H1 (cell line): Measurements from ENCODE around the gene CCDC120. TPM values are rescaled to one million over a fixed set of nuclear protein-coding genes. Genes with fewer than 3 reads are reported as not detected.

Source experiments
- CTCF ChIA-PET: fragments of 300-600 bp; sonication (Branson Sonifier 250); formaldehyde crosslinking; loops from one replicate; lab custom pipeline; 2021; ENCODE audit not compliant: partially characterized antibody; lab: Charles Lee
- POLR2A ChIA-PET: fragments of 300-600 bp; sonication (Branson Sonifier 250); formaldehyde crosslinking; loops from one replicate; lab custom pipeline; 2021; ENCODE audit warnings: inconsistent platforms; ENCODE audit not compliant: partially characterized antibody; lab: Charles Lee
- DNase-seq, 2 experiments: peaks; one replicate each; pipeline versions ENCODE4 v3.0.0 to v3.0.0-alpha.2; 2010 to 2022; ENCODE audit warnings: low spot score in 2 of 2, low read depth in 1 of 2, mixed read lengths in 1 of 2
- FAIRE-seq: peaks from 2 replicates; lab custom pipeline; 2011; peaks lifted over from hg19 to GRCh38; lab: Jason Lieb, UNC
- H2AFZ ChIP-seq: 2 replicates; pipeline ENCODE4 v1.8.1; 2012; ENCODE audit warnings: low read length, inconsistent platforms
- H2AK5ac ChIP-seq: 2 replicates; pipeline ENCODE4 v1.6.1; 2013; ENCODE audit warnings: low read depth, low read length
- H2BK120ac ChIP-seq: replicated peaks from 2 replicates; pipeline ENCODE3; 2013; ENCODE audit warnings: low read depth, low read length, inconsistent platforms
- H2BK12ac ChIP-seq: 2 replicates; pipeline ENCODE4 v1.6.1; 2013; ENCODE audit warnings: low read depth, low read length
- H2BK15ac ChIP-seq: 2 replicates; pipeline ENCODE4 v1.6.1; 2013; ENCODE audit warnings: low read length
- H2BK20ac ChIP-seq: 2 replicates; pipeline ENCODE4 v1.6.1; 2013; ENCODE audit warnings: low read length
- H2BK5ac ChIP-seq: 2 replicates; pipeline ENCODE4 v1.6.1; 2013; ENCODE audit warnings: low read depth, low read length
- H3K14ac ChIP-seq: 2 replicates; pipeline ENCODE4 v1.6.1; 2013; ENCODE audit warnings: inconsistent platforms; ENCODE audit not compliant: insufficient read length
- H3K18ac ChIP-seq: 2 replicates; pipeline ENCODE4 v1.6.1; 2013; ENCODE audit warnings: low read length; ENCODE audit errors: extremely low read depth
- H3K23ac ChIP-seq: 2 replicates; pipeline ENCODE4 v1.6.1; 2013; ENCODE audit warnings: inconsistent platforms; ENCODE audit not compliant: insufficient read length
- H3K23me2 ChIP-seq: 2 replicates; pipeline ENCODE4 v1.6.1; 2013; ENCODE audit warnings: low read depth, low read length
- H3K27ac ChIP-seq: 2 replicates; pipeline ENCODE4 v1.6.1; 2011; ENCODE audit warnings: low read depth, low read length, inconsistent platforms
- H3K27me3 ChIP-seq, 4 experiments: replicated peaks in 1 of 4; 1 replicate in 1 of 4; 2 replicates in 3 of 4; pipeline versions ENCODE4 v1.6.1 to v1.8.1; 2011 to 2013; ENCODE audit warnings: low read length in 3 of 4, mild to moderate bottlenecking in 3 of 4, inconsistent platforms in 2 of 4, mixed read lengths in 2 of 4, moderate library complexity in 1 of 4; ENCODE audit not compliant: control insufficient read depth in 3 of 4, insufficient read depth in 3 of 4; ENCODE audit errors: extremely low read depth in 1 of 4
- H3K36me3 ChIP-seq, 4 experiments: 2 replicates each; pipeline versions ENCODE4 v1.6.1 to v1.8.1; 2011 to 2013; ENCODE audit warnings: mild to moderate bottlenecking in 4 of 4, low read length in 3 of 4, moderate library complexity in 2 of 4, control low read depth in 1 of 4, inconsistent platforms in 1 of 4; ENCODE audit not compliant: insufficient read depth in 4 of 4, control insufficient read depth in 2 of 4
- H3K4ac ChIP-seq: replicated peaks from 2 replicates; pipeline ENCODE3; 2013; ENCODE audit warnings: low read length, low read depth, mixed read lengths, inconsistent platforms; ENCODE audit not compliant: insufficient read length
- H3K4me1 ChIP-seq, 4 experiments: replicated peaks in 1 of 4; 1 replicate in 1 of 4; 2 replicates in 3 of 4; pipeline versions ENCODE4 v1.6.1 to v1.8.1; 2011 to 2013; ENCODE audit warnings: low read length in 3 of 4, inconsistent platforms in 2 of 4, mixed read lengths in 1 of 4; ENCODE audit not compliant: insufficient read depth in 4 of 4, control insufficient read depth in 3 of 4
- H3K4me2 ChIP-seq, 2 experiments: 2 replicates each; pipeline versions ENCODE4 v1.6.1 to v1.8.1; 2011 to 2013; ENCODE audit warnings: low read depth in 2 of 2, low read length in 2 of 2, control low read depth in 1 of 2, inconsistent platforms in 1 of 2, mild to moderate bottlenecking in 1 of 2; ENCODE audit not compliant: insufficient read depth in 1 of 2
- H3K4me3 ChIP-seq, 4 experiments: fragments of 200-600, 300-600 bp in 1 of 4; sonication (generic), shearing (Covaris generic), sonication (Bioruptor Twin) in 1 of 4; 2 replicates each; pipeline versions ENCODE4 v1.5.1 to v1.8.1; 2011 to 2016; ENCODE audit warnings: low read length in 4 of 4, low read depth in 3 of 4, control low read depth in 2 of 4, inconsistent platforms in 2 of 4, mild to moderate bottlenecking in 2 of 4, mixed read lengths in 1 of 4, moderate library complexity in 1 of 4; ENCODE audit not compliant: insufficient read depth in 2 of 4; ENCODE audit errors: extremely low read depth in 1 of 4
- H3K56ac ChIP-seq: replicated peaks from 2 replicates; pipeline ENCODE3; 2013; ENCODE audit warnings: low read depth, mild to moderate bottlenecking, mixed read lengths, low read length, inconsistent platforms; ENCODE audit not compliant: insufficient read length
- H3K79me1 ChIP-seq: 2 replicates; pipeline ENCODE4 v1.6.1; 2013; ENCODE audit warnings: low read depth, low read length, control low read depth
- H3K79me2 ChIP-seq, 2 experiments: 2 replicates each; pipeline versions ENCODE4 v1.6.1 to v1.8.1; 2012 to 2013; ENCODE audit warnings: low read length in 2 of 2, mild to moderate bottlenecking in 2 of 2, inconsistent platforms in 1 of 2; ENCODE audit not compliant: insufficient read depth in 2 of 2, control insufficient read depth in 1 of 2
- H3K9ac ChIP-seq, 4 experiments: replicated peaks in 1 of 4; 1 replicate in 1 of 4; 2 replicates in 3 of 4; pipeline versions ENCODE4 v1.6.1 to v1.8.1; 2011 to 2013; ENCODE audit warnings: low read depth in 3 of 4, low read length in 3 of 4, control low read depth in 2 of 4, mild to moderate bottlenecking in 2 of 4, moderate library complexity in 2 of 4, inconsistent platforms in 1 of 4; ENCODE audit errors: extremely low read depth in 1 of 4
- H3K9me3 ChIP-seq, 2 experiments: 2 replicates each; pipeline versions ENCODE4 v1.6.1 to v1.8.1; 2012 to 2013; ENCODE audit warnings: mild to moderate bottlenecking in 2 of 2, moderate library complexity in 2 of 2, control low read depth in 1 of 2, inconsistent platforms in 1 of 2, low read depth in 1 of 2, low read length in 1 of 2, mixed read lengths in 1 of 2; ENCODE audit not compliant: insufficient read depth in 2 of 2
- H4K20me1 ChIP-seq, 2 experiments: replicated peaks in 1 of 2; 2 replicates each; pipeline versions ENCODE3 to v1.8.1; 2011 to 2013; ENCODE audit warnings: inconsistent platforms in 2 of 2, low read length in 2 of 2, mild to moderate bottlenecking in 1 of 2; ENCODE audit not compliant: insufficient read depth in 2 of 2, control insufficient read depth in 1 of 2
- H4K5ac ChIP-seq: 2 replicates; pipeline ENCODE4 v1.6.1; 2013; ENCODE audit warnings: low read length, low read depth, mixed read lengths, inconsistent platforms; ENCODE audit not compliant: insufficient read length
- H4K8ac ChIP-seq: 2 replicates; pipeline ENCODE4 v1.8.0; 2013; ENCODE audit warnings: mild to moderate bottlenecking, moderate library complexity, low read length, inconsistent platforms; ENCODE audit not compliant: insufficient read depth; ENCODE audit errors: extremely low read depth
- H4K91ac ChIP-seq: replicated peaks from 2 replicates; pipeline ENCODE3; 2013; ENCODE audit warnings: low read length, mixed read lengths, inconsistent platforms; ENCODE audit not compliant: insufficient read length
- HDAC2 ChIP-seq, 2 experiments: fragments of 300-600 bp in 1 of 2; sonication (generic) in 1 of 2; IDR thresholded peaks; 2 replicates each; pipeline ENCODE4 v1.6.1; 2011 to 2012; ENCODE audit warnings: low read depth in 2 of 2, low read length in 2 of 2, mild to moderate bottlenecking in 2 of 2, moderate library complexity in 2 of 2, borderline replicate concordance in 1 of 2, inconsistent platforms in 1 of 2
- KDM5A ChIP-seq: fragments of 200-600 bp; IDR thresholded peaks from 2 replicates; pipeline ENCODE4 v1.7.1; 2012; ENCODE audit warnings: mild to moderate bottlenecking, low read length, inconsistent platforms, mixed read lengths
- PHF8 ChIP-seq: fragments of 200-600 bp; sonication (generic); conservative IDR thresholded peaks from 2 replicates; pipeline ENCODE4 v1.7.1; 2012; ENCODE audit warnings: low read depth, mild to moderate bottlenecking, inconsistent platforms, low read length, moderate library complexity
- POU5F1 ChIP-seq: IDR thresholded peaks from 2 replicates; pipeline ENCODE4 v1.6.1; 2011; ENCODE audit warnings: low read depth, mild to moderate bottlenecking, low read length, moderate library complexity
- SRF ChIP-seq: IDR thresholded peaks from 2 replicates; pipeline ENCODE4 v1.6.1; 2011; ENCODE audit warnings: mild to moderate bottlenecking, low read depth, low read length, moderate library complexity
- WGBS, 2 experiments: shearing (Covaris generic) in 1 of 2; methylation state at CpG; one replicate each; pipeline versions ENCODE4 v1.1.6 to v1.1.7; 2013 to 2015; ENCODE audit warnings: low lambda C conversion rate in 2 of 2, mixed read lengths in 2 of 2, inconsistent platforms in 1 of 2, low coverage in 1 of 2, missing lambda C conversion rate in 1 of 2; ENCODE audit not compliant: insufficient replicate concordance in 2 of 2, insufficient coverage in 1 of 2, insufficient read length in 1 of 2; ENCODE audit errors: extremely low coverage in 1 of 2, missing lambda C conversion rate in 1 of 2; 5-methylcytosine and 5-hydroxymethylcytosine counted together
- polyA plus RNA-seq, 7 experiments: library from polyadenylated mRNA; depleted of rRNA in 3 of 7; stranded (reverse) in 5 of 7; unstranded in 2 of 7; fragments of >200 nt in 5 of 7; fragments of 200-250 nt in 2 of 7; gene quantifications; 1 replicate in 5 of 7; 2 replicates in 1 of 7; 4 replicates in 1 of 7; pipeline versions ENCODE4 v1.2.1 to v1.2.3, GENCODE V29; 2011 to 2013; ENCODE audit warnings: missing spikeins in 2 of 7, mixed read lengths in 2 of 7
- total RNA-seq: library from RNA; stranded (reverse); fragmentation: NEBNext Ultra II Directional; extraction: Animal tissue kit (Norgen Biotek cat#: 25700); gene quantifications from 2 replicates; pipeline ENCODE4 v1.2.1, GENCODE V29; 2021

Gene CCDC120
- total and polyA plus RNA-seq, 2 of the 8 experiments (the other 6 are each of a cell fraction or from before 2014, with no cell fraction given): 4.9 to 11.9 TPM

DNA sequence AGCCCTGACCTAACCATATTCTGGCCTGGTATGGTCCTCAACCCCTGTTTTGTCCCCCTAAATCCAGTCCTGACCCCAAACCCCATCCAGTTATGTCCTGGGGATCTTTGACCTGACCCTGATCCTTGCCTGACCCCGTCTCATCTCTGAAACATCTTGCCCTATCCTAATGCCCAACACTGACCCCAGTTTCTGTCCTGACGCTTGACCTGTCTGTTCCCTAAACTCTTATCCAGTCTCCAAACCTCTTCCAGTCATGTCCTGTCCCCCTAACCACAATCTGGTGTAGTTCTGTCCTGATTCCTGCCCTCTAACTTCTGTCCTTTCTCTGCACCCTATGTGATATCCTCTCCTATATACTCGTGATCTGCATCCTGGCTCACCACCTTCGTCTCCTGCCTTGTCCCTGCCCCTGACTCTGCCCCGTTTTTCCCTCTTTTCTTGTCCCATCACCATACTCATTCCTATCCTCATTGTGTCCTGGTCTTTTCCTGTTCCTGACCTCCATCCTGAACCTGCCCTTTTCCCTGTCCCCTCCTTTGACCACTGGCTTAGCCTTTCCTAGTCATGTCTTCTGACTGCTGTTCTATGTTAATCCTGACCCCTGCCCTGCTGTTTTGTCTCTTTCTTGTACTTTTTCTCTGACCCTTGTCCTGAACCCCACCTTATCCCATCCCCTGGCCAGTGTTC, 4.6 kb upstream of the CCDC120 start:
- H2AK5ac ChIP-seq: peak overlapping the region; percentile 39; the same call in 1 of the 2 replicates
- 72% methylated on average over 4 of the region's 5 CpGs; no CpG with 5 or more reads in 1 of the 2 experiments for WGBS, 2 experiments
- H3K4me2 ChIP-seq: peak overlapping the region; percentile 72 to 73
- H2BK20ac ChIP-seq: no peak overlapping the region
- H4K20me1 ChIP-seq: no peaks in the 10 kb centered on the region
- H4K91ac ChIP-seq: peak overlapping the region; percentile 73
- H2BK5ac ChIP-seq: 0 out of 2 replicates have a peak overlapping the region, but pooled peaks have one; percentile 35
- H3K36me3 ChIP-seq: no peaks in the 10 kb centered on the region
- H3K23ac ChIP-seq: no peak overlapping the region
- peak overlapping the region; percentile 45 to 74 (median 61) for H3K4me3 ChIP-seq
- peak overlapping the region; percentile 68; the same call in 1 of the 2 replicates for H2BK12ac ChIP-seq
- H4K8ac ChIP-seq: peak overlapping the region; percentile 77; the same call in 1 of the 2 replicates
- peaks cover 4% of the 10 kb centered on the region; the same call in 1 of the 2 replicates for H3K23me2 ChIP-seq
- no peaks in the 10 kb centered on the region for H3K27me3 ChIP-seq
- no peak overlapping the region for H2AFZ ChIP-seq
- peak; percentile 13 for FAIRE-seq
- POLR2A ChIA-PET: no interaction called here
- no peak overlapping the region for H3K14ac ChIP-seq
- no peak for TF ChIP-seq POU5F1
- TF ChIP-seq KDM5A: no peak
- no peak for TF ChIP-seq PHF8
- TF ChIP-seq SRF: no peak
- TF ChIP-seq HDAC2 (IDR thresholded peaks at IDR 0.05; ENCODE audit: borderline replicate concordance in 1 of 2, low read depth in 2 of 2, low read length in 2 of 2): no peak
- TF ChIP-seq, all 59 proteins: peak for 0
- Histone ChIP-seq H3K27ac (no peak overlapping the region; the same call in 1 of the 2 replicates), H3K4ac (peak overlapping the region; percentile 69), H3K9ac (peak overlapping the region in 2 of 4 experiments; percentile 29 to 30; a peak in 1 of 7 replicates), H2BK15ac (no peak overlapping the region), H2BK120ac (peak overlapping the region; percentile 78), H3K79me1 (0 out of 2 replicates have a peak, but pooled peaks cover 4% of the 10 kb centered on the region), H3K56ac (peak overlapping the region; percentile 64), H3K4me1 (no peaks in the 10 kb centered on the region; a peak in 3 of 7 replicates), H4K5ac (peak overlapping the region; percentile 41), H3K79me2 (peaks cover 0 to 13% of the 10 kb centered on the region in 2 experiments; a peak in 3 of 4 replicates), H3K18ac (no peak overlapping the region; the same call in 1 of the 2 replicates), H3K9me3 (no peaks in the 10 kb centered on the region)
- no peak for DNase-seq
- CTCF ChIA-PET: no interaction called here
